Ramos (cell line): Measurements from ENCODE around the gene POLR3E.
"Not testable (repeated sequence)": the region's sequence is repeated elsewhere in the genome, so short reads cannot be mapped to it uniquely, and the experiment has no call there.

Experiments
- in situ Hi-C: fragments of 300-500 bp; cut with MboI; formaldehyde crosslinking; loops from one replicate; pipeline ENCODE4 v1.14.3; 2022; ENCODE audit warnings: low sequenced_read_pairs; ENCODE audit not compliant: unreplicated experiment

Gene POLR3E

GRCh38 chr16:22327446-22327775 lies 30.2 kb downstream of the POLR3E start:
- in situ Hi-C loops: loop anchor here (25.0 kb wide), 1 partner anchor 1165 kb away; the partner anchor contains the start of genes DNAH3 and LDAF1

- in situ Hi-C loops: loop anchor here (25.0 kb wide), 1 partner anchor 1166 kb away; the partner anchor contains the start of genes DNAH3 and LDAF1
These were observed 31.0 kb downstream of the POLR3E start for GRCh38 chr16:22328081-22328725.

- in situ Hi-C loops: loop anchor here (25.0 kb wide), 1 partner anchor 1167 kb away; the partner anchor contains the start of genes DNAH3 and LDAF1
These were observed 32.0 kb downstream of the POLR3E start for GRCh38 chr16:22329199-22329695.

GRCh38 chr16:22330326-22330725 lies 33.1 kb downstream of the POLR3E start:
- in situ Hi-C loops: loop anchor here (25.0 kb wide), 1 partner anchor 1168 kb away; the partner anchor contains the start of genes DNAH3 and LDAF1

GRCh38 chr16:22333457-22333994 lies 36.3 kb downstream of the POLR3E start:
- in situ Hi-C loops: loop anchor here (25.0 kb wide), 1 partner anchor 1171 kb away; the partner anchor contains the start of genes DNAH3 and LDAF1

- in situ Hi-C loops: loop anchor here (25.0 kb wide), 1 partner anchor 1173 kb away; the partner anchor contains the start of genes DNAH3 and LDAF1
These were observed 38.5 kb downstream of the POLR3E start for GRCh38 chr16:22335668-22336246.

- in situ Hi-C loops: loop anchor here (25.0 kb wide), 1 partner anchor 1174 kb away; the partner anchor contains the start of genes DNAH3 and LDAF1
These were observed 39.4 kb downstream of the POLR3E start for GRCh38 chr16:22336581-22336980.

GRCh38 chr16:22337045-22337444 lies 39.8 kb downstream of the POLR3E start:
- in situ Hi-C loops: loop anchor here (25.0 kb wide), 1 partner anchor 1175 kb away; the partner anchor contains the start of genes DNAH3 and LDAF1

- in situ Hi-C loops: loop anchor here (25.0 kb wide), 1 partner anchor 1176 kb away; the partner anchor contains the start of genes DNAH3 and LDAF1
These were observed 40.8 kb downstream of the POLR3E start for GRCh38 chr16:22337849-22338635.

- in situ Hi-C loops: loop anchor here (25.0 kb wide), 1 partner anchor 1179 kb away; the partner anchor contains the start of genes DNAH3 and LDAF1
These were observed 43.7 kb downstream of the POLR3E start for GRCh38 chr16:22340945-22341344.

- in situ Hi-C loops: loop anchor here (25.0 kb wide), 1 partner anchor 1180 kb away; the partner anchor contains the start of genes DNAH3 and LDAF1
These were observed 44.9 kb downstream of the POLR3E start for GRCh38 chr16:22342082-22342481.

GRCh38 chr16:22346483-22346882 lies 49.3 kb downstream of the POLR3E start:
- in situ Hi-C loops: loop anchor here (25.0 kb wide), 1 partner anchor 1184 kb away; the partner anchor contains the start of genes DNAH3 and LDAF1

- in situ Hi-C loops: loop anchor here (25.0 kb wide), 1 partner anchor 1185 kb away; the partner anchor contains the start of genes DNAH3 and LDAF1
These were observed 50.1 kb downstream of the POLR3E start for GRCh38 chr16:22347100-22347820.

GRCh38 chr16:22348291-22348690 lies 51.1 kb downstream of the POLR3E start:
- in situ Hi-C loops: loop anchor here (25.0 kb wide), 1 partner anchor 1186 kb away; the partner anchor contains the start of genes DNAH3 and LDAF1

- in situ Hi-C loops: not testable (repeated sequence)
These were observed 53.8 kb downstream of the POLR3E start for GRCh38 chr16:22351017-22351416.

GRCh38 chr16:22352140-22352539 lies 54.9 kb downstream of the POLR3E start:
- in situ Hi-C loops: no loop called here

GRCh38 chr16:22352723-22353122 lies 55.5 kb downstream of the POLR3E start:
- in situ Hi-C loops: no loop called here

GRCh38 chr16:22353191-22353919 lies 56.1 kb downstream of the POLR3E start:
- in situ Hi-C loops: no loop called here
